HEK293 (cell line): Measurements from ENCODE around the gene TRABD2A.

ENCODE experiments used
- ZNF184 ChIP-seq: fragments of 450-650 bp; IDR thresholded peaks from 2 replicates; pipeline ENCODE4 v1.5.1; 2018; ENCODE audit warnings: missing biosample characterization, mild to moderate bottlenecking, missing genetic modification characterization
- ZNF571 ChIP-seq: fragments of 450-650 bp; formaldehyde crosslinking; IDR thresholded peaks from 2 replicates; pipeline ENCODE4 v1.5.0; 2017; ENCODE audit warnings: missing biosample characterization, missing genetic modification characterization
- ZNF792 ChIP-seq: fragments of 450-650 bp; formaldehyde crosslinking; IDR thresholded peaks from 2 replicates; pipeline ENCODE4 v1.5.1; 2016; ENCODE audit warnings: missing biosample characterization, missing genetic modification characterization
- ZXDB ChIP-seq: fragments of 450-650 bp; formaldehyde crosslinking; IDR thresholded peaks from 2 replicates; pipeline ENCODE4 v1.5.1; 2016; ENCODE audit warnings: missing biosample characterization, missing genetic modification characterization
- TF ChIP-seq, protein P1 (sequence below): fragments of 450-650 bp; formaldehyde crosslinking; IDR thresholded peaks from 2 replicates; pipeline ENCODE4 v1.5.0; 2017; ENCODE audit warnings: missing biosample characterization, missing genetic modification characterization, borderline replicate concordance
- TF ChIP-seq, protein P2 (sequence below): fragments of 450-650 bp; formaldehyde crosslinking; IDR thresholded peaks from 2 replicates; pipeline ENCODE4 v1.5.1; 2017; ENCODE audit warnings: missing biosample characterization, missing genetic modification characterization

DNA sequence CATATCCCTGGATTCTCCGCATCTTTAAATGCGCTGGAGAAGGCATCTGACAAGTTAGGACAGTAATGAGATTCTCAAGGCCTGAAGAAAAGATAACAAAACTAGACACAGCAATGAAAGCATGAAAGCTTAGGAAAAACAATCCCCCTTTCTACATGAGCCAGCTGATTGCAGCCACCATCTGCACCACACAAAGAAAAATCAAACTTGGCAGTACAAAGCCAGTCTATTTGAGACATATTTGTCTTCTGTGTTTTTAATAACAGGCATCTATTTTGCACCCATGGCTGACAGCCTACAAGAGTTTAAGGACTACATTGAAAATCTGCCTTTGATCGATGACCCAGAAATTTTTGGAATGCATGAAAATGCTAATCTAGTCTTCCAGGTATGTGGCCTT lies 83.6 kb downstream of the TRABD2A start:
- TF ChIP-seq ZNF184 (no peak), ZXDB (no peak), ZNF571 (no peak), ZNF792 (tag by site-specific recombination) (no peak)
- TF ChIP-seq, protein P1, sequence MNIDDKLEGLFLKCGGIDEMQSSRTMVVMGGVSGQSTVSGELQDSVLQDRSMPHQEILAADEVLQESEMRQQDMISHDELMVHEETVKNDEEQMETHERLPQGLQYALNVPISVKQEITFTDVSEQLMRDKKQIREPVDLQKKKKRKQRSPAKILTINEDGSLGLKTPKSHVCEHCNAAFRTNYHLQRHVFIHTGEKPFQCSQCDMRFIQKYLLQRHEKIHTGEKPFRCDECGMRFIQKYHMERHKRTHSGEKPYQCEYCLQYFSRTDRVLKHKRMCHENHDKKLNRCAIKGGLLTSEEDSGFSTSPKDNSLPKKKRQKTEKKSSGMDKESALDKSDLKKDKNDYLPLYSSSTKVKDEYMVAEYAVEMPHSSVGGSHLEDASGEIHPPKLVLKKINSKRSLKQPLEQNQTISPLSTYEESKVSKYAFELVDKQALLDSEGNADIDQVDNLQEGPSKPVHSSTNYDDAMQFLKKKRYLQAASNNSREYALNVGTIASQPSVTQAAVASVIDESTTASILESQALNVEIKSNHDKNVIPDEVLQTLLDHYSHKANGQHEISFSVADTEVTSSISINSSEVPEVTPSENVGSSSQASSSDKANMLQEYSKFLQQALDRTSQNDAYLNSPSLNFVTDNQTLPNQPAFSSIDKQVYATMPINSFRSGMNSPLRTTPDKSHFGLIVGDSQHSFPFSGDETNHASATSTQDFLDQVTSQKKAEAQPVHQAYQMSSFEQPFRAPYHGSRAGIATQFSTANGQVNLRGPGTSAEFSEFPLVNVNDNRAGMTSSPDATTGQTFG (tag by site-specific recombination) = no peak
- TF ChIP-seq, protein P2, sequence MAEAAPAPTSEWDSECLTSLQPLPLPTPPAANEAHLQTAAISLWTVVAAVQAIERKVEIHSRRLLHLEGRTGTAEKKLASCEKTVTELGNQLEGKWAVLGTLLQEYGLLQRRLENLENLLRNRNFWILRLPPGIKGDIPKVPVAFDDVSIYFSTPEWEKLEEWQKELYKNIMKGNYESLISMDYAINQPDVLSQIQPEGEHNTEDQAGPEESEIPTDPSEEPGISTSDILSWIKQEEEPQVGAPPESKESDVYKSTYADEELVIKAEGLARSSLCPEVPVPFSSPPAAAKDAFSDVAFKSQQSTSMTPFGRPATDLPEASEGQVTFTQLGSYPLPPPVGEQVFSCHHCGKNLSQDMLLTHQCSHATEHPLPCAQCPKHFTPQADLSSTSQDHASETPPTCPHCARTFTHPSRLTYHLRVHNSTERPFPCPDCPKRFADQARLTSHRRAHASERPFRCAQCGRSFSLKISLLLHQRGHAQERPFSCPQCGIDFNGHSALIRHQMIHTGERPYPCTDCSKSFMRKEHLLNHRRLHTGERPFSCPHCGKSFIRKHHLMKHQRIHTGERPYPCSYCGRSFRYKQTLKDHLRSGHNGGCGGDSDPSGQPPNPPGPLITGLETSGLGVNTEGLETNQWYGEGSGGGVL (tag by site-specific recombination) = no peak
